HepG2 (cell line): ENCODE data around the gene CAMSAP2. TPM values are rescaled to one million over a fixed set of nuclear protein-coding genes. Genes with fewer than 3 reads are reported as not detected.

Source experiments
- BCL6 ChIP-seq: IDR thresholded peaks from 2 replicates; pipeline ENCODE4 v1.6.1; 2016; ENCODE audit warnings: missing genetic modification reagents, missing compliant biosample characterization
- CENPX ChIP-seq: sonication (generic); formaldehyde crosslinking; IDR thresholded peaks from 2 replicates; pipeline ENCODE4 v1.9.0; 2021; ENCODE audit warnings: mild to moderate bottlenecking, missing genetic modification reagents, moderate library complexity
- ETV6 ChIP-seq: sonication (generic); formaldehyde crosslinking; conservative IDR thresholded peaks from 2 replicates; pipeline ENCODE4 v1.4.0; 2020; ENCODE audit warnings: missing genetic modification reagents
- GATA4 ChIP-seq: sonication (generic); IDR thresholded peaks from 2 replicates; pipeline ENCODE4 v1.6.1; 2016; ENCODE audit warnings: antibody characterized with exemption, low read depth, borderline replicate concordance
- HNF4A ChIP-seq: sonication (generic); formaldehyde crosslinking; IDR thresholded peaks from 2 replicates; pipeline ENCODE4 v1.4.0; 2020; ENCODE audit warnings: missing genetic modification reagents
- HOXA5 ChIP-seq: sonication (generic); formaldehyde crosslinking; IDR thresholded peaks from 2 replicates; pipeline ENCODE4 v1.4.0; 2020; ENCODE audit warnings: missing genetic modification reagents
- HOXA9 ChIP-seq: sonication (generic); formaldehyde crosslinking; IDR thresholded peaks from 2 replicates; pipeline ENCODE4 v1.8.1; 2022; ENCODE audit warnings: missing genetic modification reagents, mild to moderate bottlenecking, moderate library complexity, borderline replicate concordance
- ISX ChIP-seq: sonication (generic); formaldehyde crosslinking; conservative IDR thresholded peaks from 2 replicates; pipeline ENCODE4 v1.5.0; 2020; ENCODE audit warnings: missing genetic modification reagents
- MTA1 ChIP-seq: sonication (generic); formaldehyde crosslinking; IDR thresholded peaks from 2 replicates; pipeline ENCODE4 v1.4.0; 2020; ENCODE audit warnings: missing genetic modification reagents, mild to moderate bottlenecking, borderline replicate concordance
- SAP130 ChIP-seq: IDR thresholded peaks from 2 replicates; pipeline ENCODE4 v1.6.1; 2016; ENCODE audit warnings: low read depth
- ZFP37 ChIP-seq: sonication (generic); formaldehyde crosslinking; IDR thresholded peaks from 2 replicates; pipeline ENCODE4 v1.4.0; 2020; ENCODE audit warnings: missing genetic modification reagents, borderline replicate concordance
- polyA plus RNA-seq, 8 experiments: library from polyadenylated mRNA; depleted of rRNA in 3 of 8; stranded (reverse) in 7 of 8; unstranded in 1 of 8; fragments of >200 nt; fragmentation: Illumina TruSeq in 4 of 8; extraction: Trizol in 4 of 8; gene quantifications; 2 replicates each; pipeline versions ENCODE4 v1.2.1 to v1.2.3, GENCODE V29; 2011 to 2016; ENCODE audit warnings: low read depth in 4 of 8, missing spikeins in 1 of 8, mixed read lengths in 1 of 8; ENCODE audit not compliant: insufficient read depth in 1 of 8
- total RNA-seq, 5 experiments: library from RNA; depleted of rRNA; stranded (reverse); fragments of >200 nt; fragmentation: Illumina TruSeq; extraction: Trizol; gene quantifications; 2 replicates each; pipeline ENCODE4 v1.2.3, GENCODE V29; 2016; ENCODE audit warnings: low read depth in 1 of 5
- TF ChIP-seq, protein P1 (sequence below): sonication (generic); formaldehyde crosslinking; IDR thresholded peaks from 2 replicates; pipeline ENCODE4 v1.4.0; 2020; ENCODE audit warnings: missing genetic modification reagents, borderline replicate concordance
- TF ChIP-seq, protein P2 (sequence below): IDR thresholded peaks from 2 replicates; pipeline ENCODE4 v1.6.1; 2016; ENCODE audit warnings: low read depth, control low read depth
- TF ChIP-seq, protein P3 (sequence below): IDR thresholded peaks from 2 replicates; pipeline ENCODE4 v1.6.1; 2016; ENCODE audit warnings: missing compliant biosample characterization, missing genetic modification reagents, borderline replicate concordance
- TF ChIP-seq, protein P4 (sequence below): sonication (generic); formaldehyde crosslinking; IDR thresholded peaks from 2 replicates; pipeline ENCODE4 v1.4.0; 2020; ENCODE audit warnings: mild to moderate bottlenecking, missing genetic modification reagents, borderline replicate concordance
- TF ChIP-seq, protein P5 (sequence below): IDR thresholded peaks from 2 replicates; pipeline ENCODE4 v1.6.1; 2016; ENCODE audit warnings: mild to moderate bottlenecking
- TF ChIP-seq, protein P6 (sequence below): IDR thresholded peaks from 2 replicates; pipeline ENCODE4 v1.6.1; 2016; ENCODE audit warnings: mild to moderate bottlenecking, missing biosample characterization, missing genetic modification reagents

Gene CAMSAP2
- total and polyA plus RNA-seq, 2 of the 13 experiments (the other 11 are each of a cell fraction or from before 2014, with no cell fraction given), result 3.4 to 8.2 TPM

DNA sequence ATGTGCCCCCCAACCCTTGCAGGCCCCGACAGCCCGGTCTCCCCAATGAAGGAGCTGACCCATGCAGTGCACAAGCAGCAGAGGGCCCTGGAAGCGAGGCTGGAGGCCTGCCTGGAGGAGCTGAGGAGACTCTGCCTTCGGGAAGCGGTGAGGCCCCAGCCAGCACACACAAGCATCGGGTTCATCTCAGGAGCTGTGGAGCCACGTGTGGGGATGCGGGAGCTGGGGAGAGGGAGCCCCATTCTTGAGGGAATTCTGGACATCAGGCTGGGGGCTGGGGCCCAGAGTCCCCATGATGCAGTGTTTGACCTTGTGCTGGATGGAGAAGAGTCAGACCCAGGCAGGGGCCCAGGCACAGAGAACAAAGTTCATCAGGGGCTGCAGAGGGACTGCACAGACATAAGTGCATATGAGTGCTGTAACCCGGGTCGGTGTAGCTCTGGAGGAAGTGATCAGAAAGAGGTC, 160.8 kb downstream of the CAMSAP2 start (continued):
- TF ChIP-seq, protein P1, sequence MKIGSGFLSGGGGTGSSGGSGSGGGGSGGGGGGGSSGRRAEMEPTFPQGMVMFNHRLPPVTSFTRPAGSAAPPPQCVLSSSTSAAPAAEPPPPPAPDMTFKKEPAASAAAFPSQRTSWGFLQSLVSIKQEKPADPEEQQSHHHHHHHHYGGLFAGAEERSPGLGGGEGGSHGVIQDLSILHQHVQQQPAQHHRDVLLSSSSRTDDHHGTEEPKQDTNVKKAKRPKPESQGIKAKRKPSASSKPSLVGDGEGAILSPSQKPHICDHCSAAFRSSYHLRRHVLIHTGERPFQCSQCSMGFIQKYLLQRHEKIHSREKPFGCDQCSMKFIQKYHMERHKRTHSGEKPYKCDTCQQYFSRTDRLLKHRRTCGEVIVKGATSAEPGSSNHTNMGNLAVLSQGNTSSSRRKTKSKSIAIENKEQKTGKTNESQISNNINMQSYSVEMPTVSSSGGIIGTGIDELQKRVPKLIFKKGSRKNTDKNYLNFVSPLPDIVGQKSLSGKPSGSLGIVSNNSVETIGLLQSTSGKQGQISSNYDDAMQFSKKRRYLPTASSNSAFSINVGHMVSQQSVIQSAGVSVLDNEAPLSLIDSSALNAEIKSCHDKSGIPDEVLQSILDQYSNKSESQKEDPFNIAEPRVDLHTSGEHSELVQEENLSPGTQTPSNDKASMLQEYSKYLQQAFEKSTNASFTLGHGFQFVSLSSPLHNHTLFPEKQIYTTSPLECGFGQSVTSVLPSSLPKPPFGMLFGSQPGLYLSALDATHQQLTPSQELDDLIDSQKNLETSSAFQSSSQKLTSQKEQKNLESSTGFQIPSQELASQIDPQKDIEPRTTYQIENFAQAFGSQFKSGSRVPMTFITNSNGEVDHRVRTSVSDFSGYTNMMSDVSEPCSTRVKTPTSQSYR, result peak; percentile 66; the same call in 1 of the 2 replicates
- TF ChIP-seq HOXA5 (CRISPR knock-in tag) (0 out of 2 replicates have a peak, but pooled peaks have one; percentile 27), BCL6 (CRISPR knock-in tag) (0 out of 2 replicates have a peak, but pooled peaks have one; percentile 12), ETV6 (0 out of 2 replicates have a peak, but pooled peaks have one; percentile 36), HNF4A (CRISPR knock-in tag) (peak; percentile 93), CENPX (CRISPR knock-in tag) (no peak), ZFP37 (CRISPR knock-in tag) (no peak), GATA4 (no peak), MTA1 (CRISPR knock-in tag) (peak; percentile 77; the same call in 1 of the 2 replicates), ISX (CRISPR knock-in tag) (no peak), SAP130 (CRISPR knock-in tag) (0 out of 2 replicates have a peak, but pooled peaks have one; percentile 22), HOXA9 (CRISPR knock-in tag) (no peak)
- TF ChIP-seq, protein P2, sequence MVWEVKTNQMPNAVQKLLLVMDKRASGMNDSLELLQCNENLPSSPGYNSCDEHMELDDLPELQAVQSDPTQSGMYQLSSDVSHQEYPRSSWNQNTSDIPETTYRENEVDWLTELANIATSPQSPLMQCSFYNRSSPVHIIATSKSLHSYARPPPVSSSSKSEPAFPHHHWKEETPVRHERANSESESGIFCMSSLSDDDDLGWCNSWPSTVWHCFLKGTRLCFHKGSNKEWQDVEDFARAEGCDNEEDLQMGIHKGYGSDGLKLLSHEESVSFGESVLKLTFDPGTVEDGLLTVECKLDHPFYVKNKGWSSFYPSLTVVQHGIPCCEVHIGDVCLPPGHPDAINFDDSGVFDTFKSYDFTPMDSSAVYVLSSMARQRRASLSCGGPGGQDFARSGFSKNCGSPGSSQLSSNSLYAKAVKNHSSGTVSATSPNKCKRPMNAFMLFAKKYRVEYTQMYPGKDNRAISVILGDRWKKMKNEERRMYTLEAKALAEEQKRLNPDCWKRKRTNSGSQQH (CRISPR knock-in tag), result no peak
- TF ChIP-seq, protein P3, sequence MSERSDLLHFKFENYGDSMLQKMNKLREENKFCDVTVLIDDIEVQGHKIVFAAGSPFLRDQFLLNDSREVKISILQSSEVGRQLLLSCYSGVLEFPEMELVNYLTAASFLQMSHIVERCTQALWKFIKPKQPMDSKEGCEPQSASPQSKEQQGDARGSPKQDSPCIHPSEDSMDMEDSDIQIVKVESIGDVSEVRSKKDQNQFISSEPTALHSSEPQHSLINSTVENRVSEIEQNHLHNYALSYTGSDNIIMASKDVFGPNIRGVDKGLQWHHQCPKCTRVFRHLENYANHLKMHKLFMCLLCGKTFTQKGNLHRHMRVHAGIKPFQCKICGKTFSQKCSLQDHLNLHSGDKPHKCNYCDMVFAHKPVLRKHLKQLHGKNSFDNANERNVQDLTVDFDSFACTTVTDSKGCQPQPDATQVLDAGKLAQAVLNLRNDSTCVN (CRISPR knock-in tag), result no peak
- TF ChIP-seq, protein P4, sequence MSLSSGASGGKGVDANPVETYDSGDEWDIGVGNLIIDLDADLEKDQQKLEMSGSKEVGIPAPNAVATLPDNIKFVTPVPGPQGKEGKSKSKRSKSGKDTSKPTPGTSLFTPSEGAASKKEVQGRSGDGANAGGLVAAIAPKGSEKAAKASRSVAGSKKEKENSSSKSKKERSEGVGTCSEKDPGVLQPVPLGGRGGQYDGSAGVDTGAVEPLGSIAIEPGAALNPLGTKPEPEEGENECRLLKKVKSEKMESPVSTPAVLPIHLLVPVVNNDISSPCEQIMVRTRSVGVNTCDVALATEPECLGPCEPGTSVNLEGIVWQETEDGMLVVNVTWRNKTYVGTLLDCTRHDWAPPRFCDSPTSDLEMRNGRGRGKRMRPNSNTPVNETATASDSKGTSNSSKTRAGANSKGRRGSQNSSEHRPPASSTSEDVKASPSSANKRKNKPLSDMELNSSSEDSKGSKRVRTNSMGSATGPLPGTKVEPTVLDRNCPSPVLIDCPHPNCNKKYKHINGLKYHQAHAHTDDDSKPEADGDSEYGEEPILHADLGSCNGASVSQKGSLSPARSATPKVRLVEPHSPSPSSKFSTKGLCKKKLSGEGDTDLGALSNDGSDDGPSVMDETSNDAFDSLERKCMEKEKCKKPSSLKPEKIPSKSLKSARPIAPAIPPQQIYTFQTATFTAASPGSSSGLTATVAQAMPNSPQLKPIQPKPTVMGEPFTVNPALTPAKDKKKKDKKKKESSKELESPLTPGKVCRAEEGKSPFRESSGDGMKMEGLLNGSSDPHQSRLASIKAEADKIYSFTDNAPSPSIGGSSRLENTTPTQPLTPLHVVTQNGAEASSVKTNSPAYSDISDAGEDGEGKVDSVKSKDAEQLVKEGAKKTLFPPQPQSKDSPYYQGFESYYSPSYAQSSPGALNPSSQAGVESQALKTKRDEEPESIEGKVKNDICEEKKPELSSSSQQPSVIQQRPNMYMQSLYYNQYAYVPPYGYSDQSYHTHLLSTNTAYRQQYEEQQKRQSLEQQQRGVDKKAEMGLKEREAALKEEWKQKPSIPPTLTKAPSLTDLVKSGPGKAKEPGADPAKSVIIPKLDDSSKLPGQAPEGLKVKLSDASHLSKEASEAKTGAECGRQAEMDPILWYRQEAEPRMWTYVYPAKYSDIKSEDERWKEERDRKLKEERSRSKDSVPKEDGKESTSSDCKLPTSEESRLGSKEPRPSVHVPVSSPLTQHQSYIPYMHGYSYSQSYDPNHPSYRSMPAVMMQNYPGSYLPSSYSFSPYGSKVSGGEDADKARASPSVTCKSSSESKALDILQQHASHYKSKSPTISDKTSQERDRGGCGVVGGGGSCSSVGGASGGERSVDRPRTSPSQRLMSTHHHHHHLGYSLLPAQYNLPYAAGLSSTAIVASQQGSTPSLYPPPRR (CRISPR knock-in tag), result peak; percentile 26; the same call in 1 of the 2 replicates
- TF ChIP-seq, protein P5, sequence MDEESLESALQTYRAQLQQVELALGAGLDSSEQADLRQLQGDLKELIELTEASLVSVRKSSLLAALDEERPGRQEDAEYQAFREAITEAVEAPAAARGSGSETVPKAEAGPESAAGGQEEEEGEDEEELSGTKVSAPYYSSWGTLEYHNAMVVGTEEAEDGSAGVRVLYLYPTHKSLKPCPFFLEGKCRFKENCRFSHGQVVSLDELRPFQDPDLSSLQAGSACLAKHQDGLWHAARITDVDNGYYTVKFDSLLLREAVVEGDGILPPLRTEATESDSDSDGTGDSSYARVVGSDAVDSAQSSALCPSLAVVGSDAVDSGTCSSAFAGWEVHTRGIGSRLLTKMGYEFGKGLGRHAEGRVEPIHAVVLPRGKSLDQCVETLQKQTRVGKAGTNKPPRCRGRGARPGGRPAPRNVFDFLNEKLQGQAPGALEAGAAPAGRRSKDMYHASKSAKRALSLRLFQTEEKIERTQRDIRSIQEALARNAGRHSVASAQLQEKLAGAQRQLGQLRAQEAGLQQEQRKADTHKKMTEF (CRISPR knock-in tag), result 0 out of 2 replicates have a peak, but pooled peaks have one; percentile 15
- TF ChIP-seq, protein P6, sequence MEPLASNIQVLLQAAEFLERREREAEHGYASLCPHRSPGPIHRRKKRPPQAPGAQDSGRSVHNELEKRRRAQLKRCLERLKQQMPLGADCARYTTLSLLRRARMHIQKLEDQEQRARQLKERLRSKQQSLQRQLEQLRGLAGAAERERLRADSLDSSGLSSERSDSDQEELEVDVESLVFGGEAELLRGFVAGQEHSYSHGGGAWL, result no peak
